HG03060 (cell line): ENCODE results near the gene WIPF2.

Source experiments
- ATAC-seq: cut with Tn5 transposase; IDR thresholded peaks from one replicate; pipeline ENCODE4 v1.9.1; 2021; ENCODE audit warnings: low read depth, moderate number of reproducible peaks; ENCODE audit not compliant: unreplicated experiment

The WIPF2 gene

DNA sequence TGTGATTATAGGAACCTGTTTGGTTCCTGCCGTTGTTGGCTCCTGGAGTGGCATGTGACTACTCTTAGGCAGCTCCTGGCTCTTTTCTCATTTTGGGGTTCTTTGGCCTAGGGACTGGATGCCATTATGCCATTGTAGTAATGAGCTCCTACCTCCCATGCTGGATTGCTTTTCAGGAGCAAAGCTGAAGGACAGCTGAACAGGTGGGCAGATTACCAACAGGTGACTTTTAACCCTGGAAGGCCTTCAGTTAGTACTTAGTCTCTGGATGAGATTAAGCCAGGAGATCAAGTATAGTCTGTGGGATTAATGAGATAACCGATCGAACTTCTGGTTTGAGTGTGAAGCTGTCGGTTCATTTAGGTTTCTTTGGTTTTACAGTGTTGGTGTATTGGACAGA is 25.2 kb downstream of the WIPF2 start:
- ATAC-seq: no peak

DNA sequence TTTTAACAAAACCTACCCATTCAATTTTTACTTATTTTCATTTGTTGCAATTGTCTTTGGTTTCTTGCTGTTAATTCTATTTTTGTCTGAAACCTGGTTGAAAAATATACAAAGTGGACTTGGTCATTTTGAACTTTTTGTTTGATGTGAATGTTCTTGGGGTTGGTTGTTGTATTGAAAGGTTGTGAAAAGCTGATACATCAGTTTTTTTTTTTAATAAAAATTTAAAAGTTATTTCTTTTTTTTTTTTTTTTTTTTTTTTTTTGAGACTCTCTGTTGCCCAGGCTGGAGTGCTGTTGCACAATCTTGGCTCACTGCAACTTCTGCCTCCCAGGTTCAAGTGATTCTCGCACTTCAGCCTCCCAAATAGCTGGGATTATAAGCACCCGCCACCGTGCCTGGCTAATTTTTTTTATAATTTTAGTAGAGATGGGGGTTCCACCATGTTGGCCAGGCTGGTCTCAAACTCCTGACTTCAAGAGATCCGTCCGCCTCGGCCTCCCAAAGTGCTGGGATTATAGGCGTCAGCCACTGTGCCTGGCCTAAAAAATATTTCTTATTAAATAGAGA is 28.9 kb downstream of the WIPF2 start:
- ATAC-seq: no peak

DNA sequence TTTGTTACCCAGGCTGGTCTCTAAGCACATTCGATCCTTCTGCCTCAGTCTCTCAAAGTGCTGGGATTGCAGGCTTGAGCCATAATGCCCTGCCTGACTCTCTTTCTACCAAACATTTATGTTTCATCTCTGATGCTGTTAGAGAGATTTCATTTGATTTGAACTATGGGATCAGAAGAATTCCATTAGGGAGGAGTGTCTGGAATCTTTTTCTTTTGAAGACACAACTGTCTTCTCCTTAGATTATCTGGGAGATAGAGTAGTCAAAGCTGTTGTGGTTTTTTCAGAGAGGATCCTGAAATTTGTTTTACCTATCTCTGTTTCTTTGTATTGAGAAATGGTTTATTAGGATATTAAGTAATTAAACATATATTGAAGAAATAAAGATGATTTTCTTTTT is 29.4 kb downstream of the WIPF2 start:
- ATAC-seq: no peak

DNA sequence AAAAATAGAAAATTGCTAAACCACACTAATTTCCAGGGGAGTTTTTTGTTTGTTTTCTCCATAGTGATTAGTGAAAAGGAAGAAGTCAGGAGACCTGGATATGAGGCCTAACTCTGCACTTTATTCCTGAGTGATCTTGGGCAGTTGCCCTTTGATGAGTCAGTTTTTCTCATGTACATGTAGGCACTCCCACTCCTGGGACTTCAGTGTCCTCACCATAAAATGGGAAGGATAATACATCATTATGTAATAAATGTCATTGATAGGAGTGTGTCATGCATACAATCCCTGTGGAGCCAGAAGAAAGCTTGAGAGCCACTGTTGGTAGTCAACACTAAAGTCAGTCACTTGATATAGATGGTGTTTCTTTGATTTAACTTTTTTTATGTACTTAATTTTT is 32.5 kb downstream of the WIPF2 start:
- no peak for ATAC-seq

DNA sequence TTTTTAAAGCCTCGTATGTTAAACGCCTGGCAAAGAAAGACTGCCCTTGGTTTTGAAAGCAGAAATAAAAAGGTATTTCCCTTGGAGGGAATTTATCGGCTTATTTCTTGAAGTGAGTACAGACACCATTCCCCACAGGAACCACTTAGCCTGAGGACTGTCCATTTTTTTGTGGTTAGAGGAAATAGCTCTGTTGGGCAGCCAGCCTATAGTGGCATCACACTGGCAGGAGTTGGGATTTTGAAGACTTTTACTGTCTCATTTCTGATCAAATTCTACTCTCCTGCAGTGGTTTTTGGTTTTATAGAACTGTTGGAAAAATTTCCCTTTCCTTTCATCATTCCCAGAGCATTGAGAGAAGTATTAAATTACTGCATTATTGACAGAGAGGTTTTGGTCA is 34.5 kb downstream of the WIPF2 start:
- no peak for ATAC-seq

DNA sequence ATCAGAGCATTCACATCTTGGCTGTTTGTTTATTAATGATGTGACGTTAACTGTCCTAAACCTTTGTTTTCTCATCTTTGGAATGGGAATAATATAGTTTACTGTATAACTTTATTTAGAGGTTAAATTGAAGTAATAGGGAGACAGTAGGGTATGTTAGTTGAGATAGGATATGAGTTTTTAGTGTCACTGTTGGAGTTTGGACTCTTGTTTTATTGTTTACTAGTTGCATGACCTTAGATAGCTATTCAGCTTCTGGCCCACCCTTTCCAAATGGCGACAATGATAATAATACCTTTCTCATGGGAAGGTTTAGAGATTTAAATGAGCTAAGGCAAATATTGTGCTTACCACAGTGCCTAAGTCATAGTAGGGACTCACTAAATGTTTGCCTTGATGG is 40.4 kb downstream of the WIPF2 start:
- ATAC-seq: no peak

DNA sequence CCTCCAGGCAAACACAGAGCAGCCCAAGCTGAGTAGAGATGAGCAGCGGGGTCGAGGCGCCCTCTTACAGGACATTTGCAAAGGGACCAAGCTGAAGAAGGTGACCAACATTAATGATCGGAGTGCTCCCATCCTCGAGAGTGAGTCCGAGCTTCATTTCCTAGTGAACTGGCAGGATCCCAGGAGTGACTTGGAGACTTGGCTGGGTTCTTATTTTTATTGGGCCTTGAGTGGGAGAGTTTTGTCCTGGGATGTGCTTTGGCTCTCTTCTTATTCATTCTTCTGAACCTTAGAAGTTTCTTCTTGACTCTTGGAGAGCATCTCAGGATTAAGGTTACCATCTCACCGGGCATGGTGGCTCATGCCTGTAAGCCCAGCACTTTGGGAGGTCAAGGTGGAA is 41.4 kb downstream of the WIPF2 start:
- no peak for ATAC-seq

DNA sequence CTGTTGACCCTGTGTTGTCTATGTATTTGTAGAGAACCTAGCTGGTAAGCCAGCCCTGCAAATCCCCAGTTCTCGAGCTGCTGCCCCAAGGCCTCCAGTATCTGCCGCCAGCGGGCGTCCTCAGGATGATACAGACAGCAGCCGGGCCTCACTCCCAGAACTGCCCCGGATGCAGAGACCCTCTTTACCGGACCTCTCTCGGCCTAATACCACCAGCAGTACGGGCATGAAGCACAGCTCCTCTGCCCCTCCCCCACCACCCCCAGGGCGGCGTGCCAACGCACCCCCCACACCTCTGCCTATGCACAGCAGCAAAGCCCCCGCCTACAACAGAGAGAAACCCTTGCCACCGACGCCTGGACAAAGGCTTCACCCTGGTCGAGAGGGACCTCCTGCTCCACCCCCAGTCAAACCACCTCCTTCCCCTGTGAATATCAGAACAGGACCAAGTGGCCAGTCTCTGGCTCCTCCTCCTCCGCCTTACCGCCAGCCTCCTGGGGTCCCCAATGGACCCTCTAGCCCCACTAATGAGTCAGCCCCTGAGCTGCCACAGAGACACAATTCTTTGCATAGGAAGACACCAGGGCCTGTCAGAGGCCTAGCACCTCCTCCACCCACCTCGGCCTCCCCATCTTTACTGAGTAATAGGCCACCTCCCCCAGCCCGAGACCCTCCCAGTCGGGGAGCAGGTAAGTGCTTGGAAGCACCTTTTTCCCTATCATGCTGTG is 45.5 kb downstream of the WIPF2 start:
- ATAC-seq: no peak

DNA sequence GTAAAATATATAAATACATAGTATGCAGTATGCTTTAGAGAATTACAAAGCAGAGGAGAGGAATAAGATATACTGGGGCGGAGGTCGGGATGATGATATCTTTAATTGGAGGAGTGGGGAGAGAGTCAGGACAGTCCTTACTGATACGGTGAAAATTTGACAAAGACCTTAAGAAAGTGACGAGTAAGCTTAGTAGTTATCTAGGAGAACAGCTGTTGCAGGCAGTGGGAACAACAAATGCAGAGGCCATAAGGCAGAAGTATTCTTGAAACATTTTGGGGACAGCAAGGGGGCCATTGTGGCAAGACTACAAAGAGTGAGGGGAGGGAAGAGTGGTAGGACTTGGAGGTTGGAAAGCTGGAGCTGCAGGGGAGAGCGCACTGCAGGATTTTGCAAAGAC is 46.2 kb downstream of the WIPF2 start:
- no peak for ATAC-seq

DNA sequence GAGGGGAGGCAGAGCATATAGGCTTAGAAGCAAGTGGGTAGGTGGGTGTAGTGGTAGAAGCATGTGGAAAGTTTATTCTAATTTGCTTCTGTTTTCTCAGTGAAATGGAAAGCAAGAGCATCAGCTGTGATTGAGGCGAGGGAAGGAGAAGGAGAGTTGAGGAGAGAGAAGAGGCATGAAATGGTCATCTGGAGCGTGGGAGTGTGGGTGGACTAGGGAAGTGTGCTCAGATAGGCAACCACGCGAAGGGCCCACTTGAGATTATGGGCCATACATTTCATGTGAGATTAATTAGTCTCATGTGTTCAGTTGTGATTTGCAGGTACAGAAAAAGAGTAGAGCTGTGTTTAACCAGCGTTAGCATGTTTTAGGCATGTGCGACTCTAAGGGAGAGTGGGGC is 47.8 kb downstream of the WIPF2 start:
- no peak for ATAC-seq

DNA sequence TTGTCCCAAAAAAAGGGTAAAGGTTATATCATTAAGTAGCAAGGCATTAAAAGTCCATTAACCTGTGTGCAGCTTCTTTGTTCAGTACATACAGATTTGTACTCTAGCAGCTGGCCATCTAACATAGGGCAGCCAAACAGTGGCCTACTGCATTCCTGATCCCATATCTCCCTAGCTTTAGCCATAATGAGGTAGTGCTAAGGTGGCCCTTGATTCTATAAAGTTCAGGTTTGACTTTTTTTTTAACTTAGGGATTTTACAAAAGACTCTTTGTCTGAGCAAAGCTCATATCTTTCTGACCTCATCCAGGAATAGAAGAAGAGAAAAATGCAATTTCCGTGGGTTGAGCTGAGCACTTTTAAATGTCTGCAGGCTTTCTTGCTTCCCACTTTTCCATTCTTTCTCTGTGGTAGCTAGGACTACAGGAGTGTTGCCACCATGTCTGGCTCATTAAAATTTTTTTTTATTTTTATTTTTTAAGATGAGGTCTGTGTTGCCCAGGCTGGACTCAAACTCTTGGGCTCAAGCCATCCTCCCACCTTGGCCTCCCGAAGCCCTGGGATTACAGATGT is 49.1 kb downstream of the WIPF2 start:
- ATAC-seq: no peak

DNA sequence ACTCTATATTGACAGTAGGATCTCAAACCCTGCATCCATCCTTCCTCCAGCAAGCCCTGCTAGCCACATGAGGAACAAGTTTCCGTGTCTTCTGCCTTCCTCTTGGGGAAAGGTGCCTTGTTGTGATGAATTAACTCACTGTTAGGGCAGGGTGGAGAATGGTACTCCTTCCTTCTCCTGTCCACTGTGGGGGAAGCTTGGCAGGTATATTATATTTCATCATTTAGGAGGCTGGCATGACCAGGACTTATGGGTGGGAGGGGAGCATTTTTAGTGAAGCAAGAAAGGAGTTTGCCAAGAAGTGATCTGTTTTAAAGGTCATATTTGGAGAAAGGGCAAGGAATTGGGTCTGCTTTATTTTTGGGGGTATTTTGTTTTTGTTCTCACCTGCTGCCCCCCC is 59.3 kb downstream of the WIPF2 start:
- ATAC-seq: no peak

DNA sequence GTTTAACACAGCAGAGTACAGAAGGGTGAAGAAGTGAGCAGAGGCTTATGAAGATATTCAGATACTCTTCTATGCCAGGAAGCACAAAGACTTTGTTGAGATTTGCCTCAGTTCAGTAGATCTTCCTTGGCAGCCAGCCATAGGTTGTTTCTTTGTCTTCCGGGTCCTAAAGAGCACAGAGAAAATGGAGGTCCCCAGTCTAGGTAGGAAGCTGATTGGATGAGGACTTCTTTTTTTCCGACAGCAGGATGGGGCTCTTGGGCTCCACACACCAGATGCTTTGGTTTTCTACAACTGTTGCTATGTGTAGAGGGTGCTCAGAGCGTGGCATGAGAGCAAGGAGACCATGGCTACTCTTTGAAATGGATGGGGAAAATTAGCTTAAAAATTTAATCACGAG is 60.3 kb downstream of the WIPF2 start:
- no peak for ATAC-seq

DNA sequence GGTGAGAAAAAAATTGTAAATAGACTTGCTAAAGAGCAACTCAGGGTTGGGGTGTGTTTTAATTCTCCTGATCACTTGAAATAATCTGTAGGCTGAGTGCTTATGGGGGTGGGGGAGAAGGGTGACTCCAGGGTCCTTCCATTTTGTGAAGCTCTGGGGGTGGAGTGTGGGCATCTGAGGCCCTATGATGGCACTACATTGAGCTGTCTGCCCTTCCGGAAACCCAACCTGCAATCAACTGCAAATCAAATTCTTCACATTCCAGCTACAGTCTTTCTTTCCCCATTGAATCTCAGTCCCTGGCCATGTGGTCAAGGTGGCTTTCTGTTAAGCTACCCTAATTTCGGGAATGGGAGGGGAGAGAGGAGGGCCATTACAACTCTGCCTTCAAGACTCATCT is 62.6 kb downstream of the WIPF2 start:
- no peak for ATAC-seq

DNA sequence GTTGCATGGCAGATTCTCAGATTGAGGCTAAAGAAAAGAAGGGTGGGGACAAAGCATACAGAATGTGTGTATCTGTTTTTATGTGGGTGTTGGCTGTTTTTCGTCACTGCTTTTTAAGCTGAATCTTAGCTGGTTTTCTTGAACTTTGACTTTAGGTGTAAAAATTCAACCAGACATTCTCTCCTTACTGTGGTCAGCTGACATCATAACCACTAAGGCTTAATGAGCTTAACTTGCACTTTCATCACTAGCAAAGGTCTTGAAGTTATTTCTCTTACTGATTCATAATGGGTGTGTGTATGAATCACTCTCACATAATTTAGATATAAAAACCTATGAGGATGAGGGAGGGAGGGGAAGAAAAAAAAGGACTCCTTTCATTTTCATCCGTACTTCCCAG is 64.6 kb downstream of the WIPF2 start:
- no peak for ATAC-seq

DNA sequence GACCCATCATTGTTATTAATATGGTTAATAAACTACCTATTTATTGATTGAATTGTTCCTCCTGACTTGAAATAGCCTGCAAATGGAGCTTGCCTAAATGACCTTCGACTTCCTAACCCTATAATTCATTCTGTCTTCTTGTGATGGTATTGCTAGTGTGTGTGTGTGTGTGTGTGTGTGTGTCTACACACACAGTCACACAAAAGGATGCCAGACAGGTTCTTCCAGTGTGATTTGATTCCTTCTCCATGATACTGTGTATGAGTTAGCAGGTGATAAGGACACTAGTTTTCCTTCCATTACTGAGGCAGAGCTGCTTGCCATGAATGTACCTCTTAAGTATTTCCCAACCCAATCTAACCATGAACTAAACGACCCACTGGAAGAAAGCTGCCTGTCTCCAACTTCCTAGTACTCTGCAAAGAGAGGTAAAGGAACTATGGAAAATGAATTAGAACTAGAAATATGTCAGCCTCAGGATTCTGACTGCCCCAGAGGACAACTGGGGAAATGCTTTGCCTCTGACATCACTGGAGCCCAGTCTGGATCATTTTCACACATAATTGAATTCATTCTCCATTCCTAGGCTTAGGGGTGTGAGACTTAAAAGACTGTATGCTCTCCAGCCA is 65.1 kb downstream of the WIPF2 start:
- ATAC-seq: no peak

DNA sequence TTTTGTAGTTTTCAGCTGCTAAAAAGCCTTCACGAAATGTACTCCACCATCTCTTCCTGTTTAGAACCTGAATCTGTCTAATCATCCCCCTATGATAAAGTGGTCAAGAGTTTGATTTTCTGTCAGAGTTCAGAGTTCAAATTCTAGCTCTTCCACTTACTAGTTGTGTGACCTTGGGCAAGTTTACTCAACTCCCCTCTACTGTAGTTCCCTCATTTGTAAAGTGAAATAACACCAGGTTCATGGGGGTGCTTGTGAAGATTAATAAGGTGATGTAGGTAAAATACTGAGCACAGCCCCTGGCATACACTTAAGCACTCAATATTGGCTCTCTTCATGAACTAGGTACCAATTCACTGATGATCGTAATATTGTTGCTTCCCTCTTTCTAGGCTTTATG is 67.4 kb downstream of the WIPF2 start:
- no peak for ATAC-seq

DNA sequence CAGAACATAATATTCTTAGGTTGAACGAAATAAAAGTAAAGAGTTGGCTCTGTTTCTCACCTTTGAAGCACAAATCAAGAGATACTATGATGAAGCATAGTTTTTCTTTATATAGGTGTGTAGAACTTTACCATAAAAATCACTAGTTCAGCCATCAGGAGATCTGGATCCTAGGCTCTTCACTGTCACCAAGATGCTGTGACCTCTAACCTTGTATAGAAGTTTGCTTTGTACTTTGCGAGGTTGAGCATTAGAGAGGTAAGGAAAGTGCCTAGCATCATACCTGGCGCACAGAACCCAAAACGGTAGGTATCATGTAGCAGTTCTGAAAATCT is 68.0 kb downstream of the WIPF2 start:
- no peak for ATAC-seq

DNA sequence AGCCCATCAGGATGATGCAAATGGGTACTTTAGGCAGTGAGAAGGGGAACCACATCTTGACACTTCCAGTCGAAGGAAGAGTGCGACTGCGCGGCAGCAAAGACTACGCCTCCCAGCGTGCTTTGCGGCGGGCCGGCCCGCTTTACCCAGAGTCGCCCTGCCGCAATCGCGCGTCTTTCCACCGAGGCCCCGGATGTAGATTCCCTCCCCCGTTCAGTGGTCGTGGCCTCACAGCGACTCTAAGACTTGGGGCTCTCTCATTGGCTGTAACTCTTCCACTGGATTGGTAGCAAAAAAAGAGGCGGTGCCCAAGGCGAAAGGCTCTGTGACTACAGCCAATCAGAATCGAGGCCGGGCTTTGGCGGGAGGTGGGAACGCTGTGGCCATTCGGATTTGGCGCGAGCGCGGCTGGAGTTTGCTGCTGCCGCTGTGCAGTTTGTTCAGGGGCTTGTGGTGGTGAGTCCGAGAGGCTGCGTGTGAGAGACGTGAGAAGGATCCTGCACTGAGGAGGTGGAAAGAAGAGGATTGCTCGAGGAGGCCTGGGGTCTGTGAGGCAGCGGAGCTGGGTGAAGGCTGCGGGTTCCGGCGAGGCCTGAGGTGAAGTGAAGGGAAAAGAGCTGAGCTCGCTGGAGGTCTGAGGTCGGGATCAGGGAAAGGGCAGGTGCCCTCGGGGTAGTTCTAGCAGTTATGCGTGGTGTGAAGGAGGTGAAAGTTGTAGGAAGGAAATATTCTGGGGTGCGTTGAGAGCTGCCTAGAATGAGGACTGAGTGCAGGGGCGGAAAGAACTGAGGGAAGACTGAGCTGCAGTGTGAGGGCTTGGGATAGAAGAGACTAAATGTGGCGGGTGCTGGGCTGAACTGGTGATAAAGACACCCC is 68.6 kb downstream of the WIPF2 start, which contains the start of gene CDC6:
Gene CDC6 (plus strand): TSS at position 386 of the 876 bp plus-strand sequence. CDS start 1,542 bp downstream, outside the sequence.
- peak; percentile 72 for ATAC-seq

DNA sequence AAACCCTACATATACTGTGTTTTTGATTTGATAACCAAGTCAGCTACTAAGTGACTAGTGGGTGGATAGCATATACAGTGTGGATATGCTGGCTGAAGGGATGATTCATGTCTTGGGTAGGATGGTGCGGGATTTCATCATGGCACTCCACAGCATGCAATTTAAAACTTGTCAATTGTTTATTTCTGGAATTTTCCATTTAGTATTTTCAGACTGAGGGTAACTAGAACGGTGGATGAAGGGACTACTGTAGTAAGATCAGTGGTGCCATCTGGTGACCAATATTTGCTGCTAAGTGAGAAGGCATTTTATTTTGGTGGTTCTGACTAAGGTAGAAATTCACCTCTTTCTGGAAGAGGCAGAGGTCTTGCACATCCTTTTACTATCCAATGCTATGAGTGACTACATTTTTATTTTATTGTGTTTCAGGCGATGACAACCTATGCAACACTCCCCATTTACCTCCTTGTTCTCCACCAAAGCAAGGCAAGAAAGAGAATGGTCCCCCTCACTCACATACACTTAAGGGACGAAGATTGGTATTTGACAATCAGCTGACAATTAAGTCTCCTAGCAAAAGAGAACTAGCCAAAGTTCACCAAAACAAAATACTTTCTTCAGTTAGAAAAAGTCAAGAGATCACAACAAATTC is 71.7 kb downstream of the WIPF2 start:
- ATAC-seq: no peak
